Breast epithelium (tissue), 4 donors: ENCODE data around the gene KIAA0825. TPM values are rescaled to one million over a fixed set of nuclear protein-coding genes. Genes with fewer than 3 reads are reported as not detected.
A peak's percentile ranks its signal among the peaks of the same experiment; 100 is the strongest.

Source experiments
- DNase-seq, 2 donors: peaks; one replicate each; pipeline ENCODE4 v3.0.0-alpha.2; 2019; ENCODE audit warnings: low spot score in 2 of 2
- H3K27ac ChIP-seq, 2 donors: fragments of 200-600 bp; sonication (generic) in 1 of 2; one replicate each; pipeline ENCODE4 v1.5.1; 2016 to 2019; ENCODE audit warnings: mild to moderate bottlenecking in 1 of 2
- H3K27me3 ChIP-seq, 2 donors: fragments of 200-600 bp; sonication (generic) in 1 of 2; one replicate each; pipeline versions ENCODE4 v1.5.1 to v1.6.0; 2017 to 2019; ENCODE audit warnings: control low read depth in 1 of 2, mild to moderate bottlenecking in 1 of 2
- H3K36me3 ChIP-seq: fragments of 200-600 bp; one replicate; pipeline ENCODE4 v1.5.1; 2019
- H3K4me1 ChIP-seq, 2 donors: fragments of 200-600 bp; sonication (generic); one replicate each; pipeline ENCODE4 v1.5.1; 2016 to 2019; ENCODE audit warnings: control low read depth in 1 of 2
- H3K4me3 ChIP-seq, 3 donors: fragments of 200-600 bp; sonication (generic); 1 replicate in 2 of 3; 2 replicates in 1 of 3; pipeline ENCODE4 v1.5.1; 2016 to 2019; ENCODE audit warnings: mild to moderate bottlenecking in 3 of 3, moderate library complexity in 2 of 3
- H3K9me3 ChIP-seq, 2 donors: fragments of 200-600 bp; sonication (generic) in 1 of 2; one replicate each; pipeline ENCODE4 v1.5.1; 2016 to 2019; ENCODE audit warnings: control low read depth in 1 of 2
- POLR2A ChIP-seq: fragments of 450-650 bp; IDR thresholded peaks from one replicate; pipeline ENCODE4 v1.6.1; 2016; ENCODE audit warnings: antibody characterized with exemption, mild to moderate bottlenecking, moderate library complexity
- POLR2AphosphoS5 ChIP-seq, 3 donors: sonication (generic); formaldehyde crosslinking; IDR thresholded peaks; one replicate each; pipeline ENCODE4 v1.6.1; 2017; ENCODE audit warnings: antibody characterized with exemption in 3 of 3
- intact Hi-C: fragments of 100-400 bp; cut with DNase I; formaldehyde crosslinking; loops from one replicate; pipeline ENCODE4 v1.15.1; 2023; ENCODE audit warnings: low total_unique reads
- total RNA-seq, 3 donors: library from RNA; depleted of rRNA; stranded (reverse); fragments of >200 nt; gene quantifications; one replicate each; pipeline ENCODE4 v1.1.0, GENCODE V29; 2016
- TF ChIP-seq, protein P1 (sequence below), 3 donors: fragments of 450-650 bp; IDR thresholded peaks; one replicate each; pipeline ENCODE4 v1.5.1; 2016 to 2017; ENCODE audit warnings: antibody characterized with exemption in 3 of 3, mild to moderate bottlenecking in 3 of 3, moderate library complexity in 3 of 3

Gene KIAA0825
- total RNA-seq, 3 donors from 2014 or later: 5.9 to 15.5 (median 7.9) TPM

DNA sequence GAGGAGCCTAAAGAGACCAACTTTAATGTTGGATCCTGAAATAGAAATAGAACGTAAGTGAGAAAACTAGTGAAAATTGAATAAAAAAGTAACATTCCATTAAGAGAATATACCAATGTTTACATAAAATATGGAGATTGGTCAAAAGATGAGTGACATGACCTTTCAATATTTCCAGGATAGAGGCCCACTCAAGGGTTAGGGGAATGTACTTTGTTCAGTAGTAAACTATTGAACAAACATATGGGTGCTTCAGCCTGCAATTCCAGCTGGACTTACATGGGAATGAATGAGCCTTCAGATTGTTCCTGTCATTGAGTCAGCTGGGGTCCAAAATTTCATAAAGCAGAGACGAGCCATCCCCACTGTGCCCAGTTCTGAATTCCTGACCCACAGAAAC is 505.3 kb downstream of the KIAA0825 start:
- Histone ChIP-seq H3K4me3 (no peak overlapping the region), H3K27ac (peak overlapping the region in 1 of 2 donors; percentile 54), H3K9me3 (peaks cover 5 to 11% of the 10 kb centered on the region in 2 donors), H3K27me3 (no peaks in the 10 kb centered on the region), H3K4me1 (no peaks in the 10 kb centered on the region), H3K36me3 (no peaks in the 10 kb centered on the region)
- TF ChIP-seq POLR2AphosphoS5 (IDR thresholded peaks at IDR 0.05): no peak
- no peak for TF ChIP-seq POLR2A
- TF ChIP-seq, protein P1, sequence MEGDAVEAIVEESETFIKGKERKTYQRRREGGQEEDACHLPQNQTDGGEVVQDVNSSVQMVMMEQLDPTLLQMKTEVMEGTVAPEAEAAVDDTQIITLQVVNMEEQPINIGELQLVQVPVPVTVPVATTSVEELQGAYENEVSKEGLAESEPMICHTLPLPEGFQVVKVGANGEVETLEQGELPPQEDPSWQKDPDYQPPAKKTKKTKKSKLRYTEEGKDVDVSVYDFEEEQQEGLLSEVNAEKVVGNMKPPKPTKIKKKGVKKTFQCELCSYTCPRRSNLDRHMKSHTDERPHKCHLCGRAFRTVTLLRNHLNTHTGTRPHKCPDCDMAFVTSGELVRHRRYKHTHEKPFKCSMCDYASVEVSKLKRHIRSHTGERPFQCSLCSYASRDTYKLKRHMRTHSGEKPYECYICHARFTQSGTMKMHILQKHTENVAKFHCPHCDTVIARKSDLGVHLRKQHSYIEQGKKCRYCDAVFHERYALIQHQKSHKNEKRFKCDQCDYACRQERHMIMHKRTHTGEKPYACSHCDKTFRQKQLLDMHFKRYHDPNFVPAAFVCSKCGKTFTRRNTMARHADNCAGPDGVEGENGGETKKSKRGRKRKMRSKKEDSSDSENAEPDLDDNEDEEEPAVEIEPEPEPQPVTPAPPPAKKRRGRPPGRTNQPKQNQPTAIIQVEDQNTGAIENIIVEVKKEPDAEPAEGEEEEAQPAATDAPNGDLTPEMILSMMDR (IDR thresholded peaks at IDR 0.05): no peak
- DNase-seq: no peak
- intact Hi-C loops: no loop called here

DNA sequence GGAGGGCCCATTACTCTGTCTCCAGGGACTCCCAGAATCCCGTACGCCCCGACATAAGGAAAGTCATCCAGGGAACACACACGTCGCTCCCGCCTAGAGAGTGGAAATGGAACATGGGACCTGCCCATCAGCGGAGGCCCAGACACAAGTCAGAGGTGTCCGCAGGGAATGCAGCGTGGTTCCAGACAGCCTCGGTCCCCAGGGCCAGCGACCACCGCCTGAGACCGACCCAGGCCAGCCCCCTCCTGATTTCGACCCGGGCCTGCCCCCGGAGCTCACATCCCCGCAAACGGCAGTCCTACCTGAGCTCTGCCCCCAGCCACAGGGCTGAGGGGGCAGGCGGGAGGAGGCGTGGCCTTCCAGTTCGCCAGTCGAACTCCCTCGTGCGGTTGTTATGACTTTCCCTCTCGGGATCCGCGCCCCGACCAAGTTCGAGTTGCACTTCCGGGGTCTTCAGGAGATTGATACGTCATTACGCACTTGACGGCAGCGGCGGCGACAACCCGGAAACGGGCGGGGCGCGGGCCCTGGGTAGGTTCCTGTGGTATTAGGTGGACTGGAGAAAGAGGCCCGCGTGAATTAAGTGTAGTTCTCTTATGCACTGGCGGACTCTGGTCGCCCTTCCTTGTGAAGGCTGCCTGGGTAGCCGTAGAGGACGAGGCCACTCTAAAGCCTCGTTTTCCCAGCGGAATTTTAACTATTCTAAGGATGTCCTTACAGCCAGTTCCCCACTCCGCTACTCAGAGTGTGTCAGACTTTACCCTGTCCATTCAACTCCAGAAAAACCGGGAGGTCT is 507.0 kb downstream of the KIAA0825 start:
- H3K27ac ChIP-seq: peak overlapping the region; percentile 96 to 99

DNA sequence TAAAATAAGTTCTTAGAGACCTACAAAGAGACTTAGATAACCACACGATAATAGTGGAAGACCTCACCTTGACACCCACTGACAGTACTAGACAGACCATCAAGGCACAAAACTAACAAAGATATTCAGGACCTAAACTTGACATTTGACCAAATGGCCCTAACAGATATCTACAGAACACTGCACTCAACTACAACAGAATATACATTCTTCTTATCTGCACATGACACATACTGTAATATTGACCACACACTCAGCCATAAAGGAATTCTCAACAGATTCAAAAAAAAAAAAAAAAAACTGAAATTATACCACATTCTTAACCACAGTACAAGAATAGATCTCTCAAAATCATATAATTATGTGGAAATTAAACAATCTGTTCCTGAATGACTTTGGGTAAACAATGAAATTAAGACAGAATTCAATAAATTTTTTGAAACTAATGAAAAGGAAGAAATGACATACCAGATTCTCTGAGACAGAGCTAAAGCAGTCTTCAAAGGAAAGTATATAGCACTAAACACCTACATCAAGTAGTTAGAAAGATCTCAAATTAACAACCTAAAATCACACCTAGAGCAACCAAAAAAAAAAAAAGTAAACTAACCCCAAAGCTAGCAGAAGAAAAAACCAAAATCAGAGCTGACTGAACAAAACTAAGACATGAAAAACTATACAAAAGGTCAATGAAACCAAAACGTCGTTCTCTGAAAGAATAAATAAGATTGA is 514.7 kb downstream of the KIAA0825 start:
- H3K27me3 ChIP-seq: no peaks in the 10 kb centered on the region
- no peaks in the 10 kb centered on the region for H3K4me1 ChIP-seq
- H3K27ac ChIP-seq: no peak overlapping the region
- DNase-seq: no peak
- no peak overlapping the region for H3K4me3 ChIP-seq
- no peak for TF ChIP-seq POLR2A
- TF ChIP-seq, protein P1 (IDR thresholded peaks at IDR 0.05): no peak
- no peak for TF ChIP-seq POLR2AphosphoS5 (IDR thresholded peaks at IDR 0.05)
- H3K9me3 ChIP-seq: peaks cover 0 to 22% of the 10 kb centered on the region in 2 donors
- H3K36me3 ChIP-seq: no peaks in the 10 kb centered on the region
- intact Hi-C loops: no loop called here

More for the DNA sequence above, 507.0 kb downstream of the KIAA0825 start:
- no peaks in the 10 kb centered on the region for H3K36me3 ChIP-seq
- peaks cover 2 to 6% of the 10 kb centered on the region in 2 donors for H3K9me3 ChIP-seq
- peak; percentile 95 for DNase-seq
- intact Hi-C loops: no loop called here
- H3K27me3 ChIP-seq: no peaks in the 10 kb centered on the region
- H3K4me3 ChIP-seq: peak overlapping the region; percentile 87 to 96 (median 88)
- peak; percentile 75 for TF ChIP-seq POLR2A
- TF ChIP-seq POLR2AphosphoS5 (IDR thresholded peaks at IDR 0.05): peak; percentile 73 to 87 (median 81)
- TF ChIP-seq, protein P1 (IDR thresholded peaks at IDR 0.05): peak in 1 of 3 donors; percentile 20
- H3K4me1 ChIP-seq: no peaks in the 10 kb centered on the region

Other genes starting within 250 kb of the KIAA0825 start
- 10 to 100 TPM in 1 of 3 donors, 1 to 10 TPM in 2; 6.7 to 12.9 (median 8.5) TPM for gene SLF1, start 65 bp upstream of the KIAA0825 start, total RNA-seq